Measurements from ENCODE around the gene IFNGR1.
A peak's percentile ranks its signal among the peaks of the same experiment; 100 is the strongest.
"Not testable (repeated sequence)": the region's sequence is repeated elsewhere in the genome, so short reads cannot be mapped to it uniquely, and the experiment has no call there.

The IFNGR1 gene

GRCh38 chr6:137222381-137222780, 3.2 kb upstream of the IFNGR1 start:
- H3K4me3 ChIP-seq (ENCODE audit: control insufficient read depth, low read depth, low read length): no peak overlapping the region
- DNase-seq (ENCODE audit: low read depth): no peak
- TF ChIP-seq, protein P1, sequence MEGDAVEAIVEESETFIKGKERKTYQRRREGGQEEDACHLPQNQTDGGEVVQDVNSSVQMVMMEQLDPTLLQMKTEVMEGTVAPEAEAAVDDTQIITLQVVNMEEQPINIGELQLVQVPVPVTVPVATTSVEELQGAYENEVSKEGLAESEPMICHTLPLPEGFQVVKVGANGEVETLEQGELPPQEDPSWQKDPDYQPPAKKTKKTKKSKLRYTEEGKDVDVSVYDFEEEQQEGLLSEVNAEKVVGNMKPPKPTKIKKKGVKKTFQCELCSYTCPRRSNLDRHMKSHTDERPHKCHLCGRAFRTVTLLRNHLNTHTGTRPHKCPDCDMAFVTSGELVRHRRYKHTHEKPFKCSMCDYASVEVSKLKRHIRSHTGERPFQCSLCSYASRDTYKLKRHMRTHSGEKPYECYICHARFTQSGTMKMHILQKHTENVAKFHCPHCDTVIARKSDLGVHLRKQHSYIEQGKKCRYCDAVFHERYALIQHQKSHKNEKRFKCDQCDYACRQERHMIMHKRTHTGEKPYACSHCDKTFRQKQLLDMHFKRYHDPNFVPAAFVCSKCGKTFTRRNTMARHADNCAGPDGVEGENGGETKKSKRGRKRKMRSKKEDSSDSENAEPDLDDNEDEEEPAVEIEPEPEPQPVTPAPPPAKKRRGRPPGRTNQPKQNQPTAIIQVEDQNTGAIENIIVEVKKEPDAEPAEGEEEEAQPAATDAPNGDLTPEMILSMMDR (conservative IDR thresholded peaks at IDR 0.05; ENCODE audit: control insufficient read depth, insufficient read depth, low read depth, low read length): no peak

DNA sequence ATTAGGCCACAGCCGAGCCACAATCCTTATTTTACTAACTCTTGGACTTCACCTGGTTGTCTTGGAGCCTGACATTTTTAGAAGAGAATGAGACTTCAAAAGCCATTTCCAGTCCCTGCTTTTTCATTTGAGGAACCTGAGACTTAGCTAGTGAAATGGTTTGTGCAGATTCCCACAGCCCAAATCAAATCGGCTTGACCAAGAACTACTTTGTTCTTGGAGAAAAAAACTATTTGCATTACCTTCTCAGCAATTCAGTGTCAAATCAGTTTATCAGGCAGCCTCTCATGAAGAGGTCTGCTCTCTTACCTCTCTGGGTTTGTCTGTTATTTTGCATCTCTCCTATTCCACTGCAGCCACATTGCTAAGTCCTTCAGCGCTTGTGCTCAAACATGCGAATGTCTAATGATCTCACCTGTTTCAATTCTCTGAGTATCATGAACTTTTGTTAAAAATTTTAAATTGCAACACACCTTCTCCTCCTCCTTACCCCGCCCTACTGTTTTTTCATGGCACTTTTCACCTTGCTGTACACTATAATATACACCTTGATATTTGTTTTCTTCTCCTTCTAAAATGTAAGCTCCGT, 573 bp upstream of the IFNGR1 start:
- peak overlapping the region; percentile 96 for H3K4me3 ChIP-seq (ENCODE audit: control insufficient read depth, low read depth, low read length)
- TF ChIP-seq, protein P1 (conservative IDR thresholded peaks at IDR 0.05; ENCODE audit: control insufficient read depth, insufficient read depth, low read depth, low read length): no peak
- no peak for DNase-seq (ENCODE audit: low read depth)

GRCh38 chr6:137218473-137218916, 690 bp downstream of the IFNGR1 start:
- H3K4me3 ChIP-seq (ENCODE audit: control insufficient read depth, low read depth, low read length): peak overlapping the region; percentile 96
- peak; percentile 76 for DNase-seq (ENCODE audit: low read depth)
- TF ChIP-seq, protein P1 (conservative IDR thresholded peaks at IDR 0.05; ENCODE audit: control insufficient read depth, insufficient read depth, low read depth, low read length): no peak

DNA sequence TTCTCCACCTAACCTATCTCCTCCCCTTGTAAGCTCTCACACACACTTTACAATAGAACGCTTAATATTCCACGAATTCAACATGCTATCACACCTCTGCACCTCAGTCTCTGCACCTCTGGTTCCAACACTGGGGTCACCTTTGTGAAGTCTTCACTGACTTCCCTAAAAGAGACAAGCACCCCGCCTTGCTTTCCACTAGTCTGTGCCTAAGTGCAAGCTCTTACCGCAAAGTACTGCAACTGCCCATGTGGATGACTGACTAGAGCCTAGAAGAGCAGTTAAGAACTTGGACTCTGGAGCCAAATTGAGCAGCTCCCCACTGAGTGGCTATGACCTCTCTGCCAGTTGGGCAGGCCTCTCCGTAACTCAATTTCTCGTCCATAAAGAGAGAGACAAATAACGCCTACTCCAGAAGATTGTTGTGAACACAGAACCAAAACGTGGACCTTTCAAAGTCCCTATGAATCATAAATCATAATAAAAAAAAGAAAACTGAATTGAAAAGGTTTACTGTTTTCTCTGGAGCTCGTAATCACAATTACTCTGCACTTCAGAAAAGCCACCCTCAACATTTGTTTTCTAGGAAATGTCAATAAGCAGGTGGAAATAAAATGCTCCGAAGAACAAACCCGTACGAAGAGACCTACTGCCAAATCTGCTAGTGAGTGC, 1.2 kb downstream of the IFNGR1 start:
- TF ChIP-seq, protein P1 (conservative IDR thresholded peaks at IDR 0.05; ENCODE audit: control insufficient read depth, insufficient read depth, low read depth, low read length): no peak
- H3K4me3 ChIP-seq (ENCODE audit: control insufficient read depth, low read depth, low read length): peak overlapping the region; percentile 96
- peak; percentile 75 for DNase-seq (ENCODE audit: low read depth)

- DNase-seq (ENCODE audit: low read depth): no peak
- TF ChIP-seq, protein P1 (conservative IDR thresholded peaks at IDR 0.05; ENCODE audit: control insufficient read depth, insufficient read depth, low read depth, low read length): no peak
- peak overlapping the region; percentile 96 for H3K4me3 ChIP-seq (ENCODE audit: control insufficient read depth, low read depth, low read length)
Measured at GRCh38 chr6:137216875-137217553, 2.2 kb downstream of the IFNGR1 start.

DNA sequence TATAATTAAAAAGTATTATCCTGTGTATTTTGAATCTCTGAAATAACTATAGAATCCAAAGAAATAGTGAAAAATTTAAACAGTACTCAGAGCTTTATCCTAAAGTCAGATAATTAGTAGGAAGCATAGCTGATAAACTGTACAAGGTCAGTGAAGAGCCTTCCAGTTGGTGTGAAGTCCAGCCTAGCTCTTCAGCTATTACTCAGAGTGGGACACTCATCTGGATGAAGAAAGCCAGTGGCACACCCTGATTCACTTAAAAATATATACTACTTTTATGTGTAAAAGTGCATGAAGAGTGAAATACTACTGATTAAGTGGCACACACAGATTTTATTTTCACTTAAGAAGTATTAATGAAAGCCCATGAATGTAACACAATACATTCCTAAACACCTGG, 3.1 kb downstream of the IFNGR1 start:
- no peak overlapping the region for H3K4me3 ChIP-seq (ENCODE audit: control insufficient read depth, low read depth, low read length)
- TF ChIP-seq, protein P1 (conservative IDR thresholded peaks at IDR 0.05; ENCODE audit: control insufficient read depth, insufficient read depth, low read depth, low read length): no peak
- DNase-seq (ENCODE audit: low read depth): peak; percentile 65

DNA sequence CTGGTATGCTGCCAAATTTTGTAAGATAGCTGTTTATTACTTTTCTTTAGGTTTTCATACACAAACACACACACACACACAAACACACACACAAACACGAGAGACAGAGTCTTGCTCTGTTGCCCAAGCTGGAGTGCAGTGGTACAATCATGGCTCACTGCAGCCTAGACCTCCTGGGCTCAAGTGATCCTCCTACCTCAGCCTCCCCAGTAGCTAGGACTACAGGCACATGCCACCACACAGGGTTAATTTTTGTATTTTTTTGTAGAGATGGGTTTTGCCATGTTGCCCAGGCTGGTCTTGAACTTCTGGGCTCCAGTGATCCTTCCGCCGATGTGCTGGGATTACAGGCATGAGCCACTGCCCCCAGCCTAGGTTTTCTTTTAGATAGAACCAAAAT, 3.6 kb downstream of the IFNGR1 start:
- not testable (repeated sequence) for H3K4me3 ChIP-seq (ENCODE audit: control insufficient read depth, low read depth, low read length); DNase-seq (ENCODE audit: low read depth)
